K562 (cell line): ENCODE results near the gene DDR1. TPM values are rescaled to one million over a fixed set of nuclear protein-coding genes. Genes with fewer than 3 reads are reported as not detected.
A peak's percentile ranks its signal among the peaks of the same experiment; 100 is the strongest.

Experiments used
- ARID1B ChIP-seq: fragments of 450-650 bp; IDR thresholded peaks from 2 replicates; pipeline ENCODE4 v1.6.1; 2016; ENCODE audit warnings: antibody characterized with exemption, mild to moderate bottlenecking, inconsistent platforms
- CTCF ChIP-seq, 3 experiments: IDR thresholded peaks in 2 of 3; conservative IDR thresholded peaks in 1 of 3; 2 replicates each; pipeline ENCODE4 v1.5.1; 2011 to 2012; ENCODE audit warnings: low read length in 3 of 3, mild to moderate bottlenecking in 3 of 3, control low read depth in 2 of 3, improper control_type of control experiment in 1 of 3, inconsistent platforms in 1 of 3, low read depth in 1 of 3, mixed read lengths in 1 of 3, moderate library complexity in 1 of 3; ENCODE audit not compliant: insufficient read depth in 2 of 3
- HNRNPK ChIP-seq: fragments of 200-400 bp; formaldehyde crosslinking; IDR thresholded peaks from one replicate; pipeline ENCODE4 v1.6.1; 2018; ENCODE audit warnings: mild to moderate bottlenecking, low read depth, low read length; ENCODE audit not compliant: poor library complexity, severe bottlenecking
- JUN ChIP-seq, 2 experiments: sonication (generic) in 1 of 2; formaldehyde crosslinking in 1 of 2; IDR thresholded peaks; 2 replicates each; pipeline versions ENCODE4 v1.6.1 to v1.8.0; 2012 to 2022; ENCODE audit warnings: borderline replicate concordance in 2 of 2, mild to moderate bottlenecking in 2 of 2, improper control_type of control experiment in 1 of 2, low read depth in 1 of 2, low read length in 1 of 2, missing genetic modification reagents in 1 of 2
- POU5F1 ChIP-seq: fragments of 150-350 bp; IDR thresholded peaks from 2 replicates; pipeline ENCODE4 v1.6.1; 2014; ENCODE audit warnings: borderline replicate concordance, low read length, low read depth, mild to moderate bottlenecking; ENCODE audit not compliant: partially characterized antibody
- SREBF2 ChIP-seq: sonication (generic); formaldehyde crosslinking; IDR thresholded peaks from 2 replicates; pipeline ENCODE4 v1.4.0; 2020; ENCODE audit warnings: mild to moderate bottlenecking, missing genetic modification reagents
- TEAD1 ChIP-seq, 2 experiments: fragments of 450-650 bp in 1 of 2; sonication (generic) in 1 of 2; formaldehyde crosslinking; IDR thresholded peaks; 2 replicates each; pipeline versions ENCODE4 v1.4.0 to v1.8.0; 2020 to 2022; ENCODE audit warnings: mild to moderate bottlenecking in 2 of 2, missing genetic modification reagents in 1 of 2
- U2AF1 ChIP-seq: fragments of 200-400 bp; formaldehyde crosslinking; optimal IDR thresholded peaks from 2 replicates; pipeline ENCODE3; 2017; ENCODE audit warnings: mild to moderate bottlenecking, low read depth, low read length, moderate library complexity
- ZC3H11A ChIP-seq: IDR thresholded peaks from 2 replicates; pipeline ENCODE4 v1.6.1; 2012; ENCODE audit warnings: low read depth, low read length, improper control_type of control experiment
- ZFP36 ChIP-seq: fragments of 150-350 bp; IDR thresholded peaks from 2 replicates; pipeline ENCODE4 v1.6.1; 2018; ENCODE audit warnings: low read length, low read depth; ENCODE audit not compliant: partially characterized antibody
- ZNF507 ChIP-seq: conservative IDR thresholded peaks from 2 replicates; pipeline ENCODE4 v1.6.1; 2017; ENCODE audit warnings: missing genetic modification characterization, missing compliant biosample characterization
- polyA plus RNA-seq, 8 experiments: library from polyadenylated mRNA; depleted of rRNA in 4 of 8; stranded (reverse) in 5 of 8; unstranded in 3 of 8; fragments of >200 nt; fragmentation: Nextera tagmentation in 2 of 8; fragmentation: Illumina TruSeq in 1 of 8; extraction: Ambion mirVana in 2 of 8; extraction: Trizol in 1 of 8; gene quantifications; 2 replicates each; pipeline versions ENCODE4 v1.2.1 to v1.2.3, GENCODE V29; 2011 to 2014; ENCODE audit warnings: inconsistent platforms in 1 of 8, missing spikeins in 1 of 8
- total RNA-seq, 7 experiments: library from RNA; depleted of rRNA in 6 of 7; stranded (reverse); fragments of >200 nt in 6 of 7; fragmentation: Illumina TruSeq in 2 of 7; extraction: Trizol in 2 of 7; gene quantifications; 2 replicates each; pipeline versions ENCODE4 v1.2.1 to v1.2.3, GENCODE V29; 2011 to 2021; ENCODE audit warnings: low replicate concordance in 1 of 7
- TF ChIP-seq, protein P1 (sequence below): fragments of 250-450 bp; sonication (Bioruptor Pico); IDR thresholded peaks from 2 replicates; pipeline ENCODE4 v1.4.0; 2020; ENCODE audit warnings: mild to moderate bottlenecking, moderate library complexity
- TF ChIP-seq, protein P2 (sequence below): fragments of 250-450 bp; sonication (Bioruptor Pico); IDR thresholded peaks from 2 replicates; pipeline ENCODE4 v1.8.0; 2021; ENCODE audit warnings: moderate library complexity, mild to moderate bottlenecking, inconsistent platforms
- TF ChIP-seq, protein P3 (sequence below): sonication (generic); formaldehyde crosslinking; IDR thresholded peaks from 2 replicates; pipeline ENCODE4 v1.8.1; 2023; ENCODE audit warnings: mild to moderate bottlenecking, missing genetic modification reagents

Gene DDR1
- total and polyA plus RNA-seq, 9 of the 15 experiments (the other 6 are each of a cell fraction or from before 2014, with no cell fraction given), result 1.4 to 44.6 (median 12.2) TPM

DNA sequence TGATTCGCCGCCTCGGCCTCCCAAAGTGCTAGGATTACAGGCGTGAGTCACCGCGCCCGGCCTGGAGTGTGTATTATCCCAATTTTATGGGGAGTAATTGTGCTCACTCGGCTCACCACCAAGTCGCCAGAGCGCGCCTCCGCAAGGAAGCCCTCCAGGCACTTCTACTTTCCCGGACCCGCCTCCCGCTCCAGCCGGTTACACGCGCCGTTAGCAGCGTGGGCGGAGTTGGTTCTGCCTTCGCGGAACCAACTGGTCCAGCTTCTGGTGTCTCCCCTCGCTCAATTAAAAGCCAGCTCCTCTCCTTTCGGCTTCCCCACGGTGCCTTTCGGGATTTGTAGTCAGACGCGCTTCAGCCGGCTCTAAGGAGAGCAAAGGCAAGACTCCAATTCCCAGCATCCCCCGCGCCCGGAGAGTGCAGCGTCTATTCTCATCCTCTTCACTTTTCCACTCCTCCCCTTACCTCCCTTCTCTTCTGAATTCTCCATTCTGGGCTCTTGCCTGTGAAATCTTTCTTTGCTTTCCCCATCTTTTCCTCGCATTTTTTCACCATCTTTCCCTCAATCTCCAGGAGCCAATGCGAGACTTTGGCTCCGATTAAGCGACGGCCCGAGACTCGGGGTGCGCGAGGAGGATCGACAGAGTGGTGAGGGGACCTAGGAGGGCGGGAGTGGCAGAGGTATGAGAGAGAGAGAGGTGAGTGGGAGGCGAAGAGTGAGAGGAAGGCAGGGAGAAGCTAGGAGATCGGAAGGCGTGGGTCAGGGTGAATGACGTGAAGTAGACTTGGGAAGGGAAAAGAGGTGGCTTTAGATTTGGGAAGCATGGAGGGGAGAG, 23.7 kb downstream of the DDR1 start, which contains the start of gene GTF2H4 (continued):
- TF ChIP-seq, protein P1, sequence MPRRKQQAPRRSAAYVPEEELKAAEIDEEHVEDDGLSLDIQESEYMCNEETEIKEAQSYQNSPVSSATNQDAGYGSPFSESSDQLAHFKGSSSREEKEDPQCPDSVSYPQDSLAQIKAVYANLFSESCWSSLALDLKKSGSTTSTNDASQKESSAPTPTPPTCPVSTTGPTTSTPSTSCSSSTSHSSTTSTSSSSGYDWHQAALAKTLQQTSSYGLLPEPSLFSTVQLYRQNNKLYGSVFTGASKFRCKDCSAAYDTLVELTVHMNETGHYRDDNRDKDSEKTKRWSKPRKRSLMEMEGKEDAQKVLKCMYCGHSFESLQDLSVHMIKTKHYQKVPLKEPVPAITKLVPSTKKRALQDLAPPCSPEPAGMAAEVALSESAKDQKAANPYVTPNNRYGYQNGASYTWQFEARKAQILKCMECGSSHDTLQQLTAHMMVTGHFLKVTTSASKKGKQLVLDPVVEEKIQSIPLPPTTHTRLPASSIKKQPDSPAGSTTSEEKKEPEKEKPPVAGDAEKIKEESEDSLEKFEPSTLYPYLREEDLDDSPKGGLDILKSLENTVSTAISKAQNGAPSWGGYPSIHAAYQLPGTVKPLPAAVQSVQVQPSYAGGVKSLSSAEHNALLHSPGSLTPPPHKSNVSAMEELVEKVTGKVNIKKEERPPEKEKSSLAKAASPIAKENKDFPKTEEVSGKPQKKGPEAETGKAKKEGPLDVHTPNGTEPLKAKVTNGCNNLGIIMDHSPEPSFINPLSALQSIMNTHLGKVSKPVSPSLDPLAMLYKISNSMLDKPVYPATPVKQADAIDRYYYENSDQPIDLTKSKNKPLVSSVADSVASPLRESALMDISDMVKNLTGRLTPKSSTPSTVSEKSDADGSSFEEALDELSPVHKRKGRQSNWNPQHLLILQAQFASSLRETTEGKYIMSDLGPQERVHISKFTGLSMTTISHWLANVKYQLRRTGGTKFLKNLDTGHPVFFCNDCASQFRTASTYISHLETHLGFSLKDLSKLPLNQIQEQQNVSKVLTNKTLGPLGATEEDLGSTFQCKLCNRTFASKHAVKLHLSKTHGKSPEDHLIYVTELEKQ, result no peak; the same call in 1 of the 2 replicates
- TF ChIP-seq, protein P2, sequence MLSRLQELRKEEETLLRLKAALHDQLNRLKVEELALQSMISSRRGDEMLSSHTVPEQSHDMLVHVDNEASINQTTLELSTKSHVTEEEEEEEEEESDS (CRISPR knock-in tag), result no peak
- TF ChIP-seq POU5F1 (peak; percentile 88), CTCF (IDR thresholded peaks at IDR 0.05 in 2 of 3, conservative IDR thresholded peaks at IDR 0.05 in 1 of 3; ENCODE audit: insufficient read depth in 2 of 3, low read depth in 1 of 3, low read length in 3 of 3) (no peak; a peak in 1 of 6 replicates), TEAD1 (CRISPR knock-in tag; IDR thresholded peaks at IDR 0.05) (peak; percentile 71 to 94; a peak in 2 of 4 replicates), ZC3H11A (peak; percentile 72), ZFP36 (peak; percentile 99), SREBF2 (CRISPR knock-in tag) (no peak), ZNF507 (no peak), ARID1B (peak; percentile 73), HNRNPK (no peak), JUN (IDR thresholded peaks at IDR 0.05; ENCODE audit: borderline replicate concordance, low read depth, low read length) (peak; percentile 38; the same call in 1 of the 2 replicates), JUN (CRISPR knock-in tag; IDR thresholded peaks at IDR 0.05; ENCODE audit: borderline replicate concordance) (0 out of 2 replicates have a peak, but pooled peaks have one; percentile 75), U2AF1 (no peak)
- TF ChIP-seq, protein P3, sequence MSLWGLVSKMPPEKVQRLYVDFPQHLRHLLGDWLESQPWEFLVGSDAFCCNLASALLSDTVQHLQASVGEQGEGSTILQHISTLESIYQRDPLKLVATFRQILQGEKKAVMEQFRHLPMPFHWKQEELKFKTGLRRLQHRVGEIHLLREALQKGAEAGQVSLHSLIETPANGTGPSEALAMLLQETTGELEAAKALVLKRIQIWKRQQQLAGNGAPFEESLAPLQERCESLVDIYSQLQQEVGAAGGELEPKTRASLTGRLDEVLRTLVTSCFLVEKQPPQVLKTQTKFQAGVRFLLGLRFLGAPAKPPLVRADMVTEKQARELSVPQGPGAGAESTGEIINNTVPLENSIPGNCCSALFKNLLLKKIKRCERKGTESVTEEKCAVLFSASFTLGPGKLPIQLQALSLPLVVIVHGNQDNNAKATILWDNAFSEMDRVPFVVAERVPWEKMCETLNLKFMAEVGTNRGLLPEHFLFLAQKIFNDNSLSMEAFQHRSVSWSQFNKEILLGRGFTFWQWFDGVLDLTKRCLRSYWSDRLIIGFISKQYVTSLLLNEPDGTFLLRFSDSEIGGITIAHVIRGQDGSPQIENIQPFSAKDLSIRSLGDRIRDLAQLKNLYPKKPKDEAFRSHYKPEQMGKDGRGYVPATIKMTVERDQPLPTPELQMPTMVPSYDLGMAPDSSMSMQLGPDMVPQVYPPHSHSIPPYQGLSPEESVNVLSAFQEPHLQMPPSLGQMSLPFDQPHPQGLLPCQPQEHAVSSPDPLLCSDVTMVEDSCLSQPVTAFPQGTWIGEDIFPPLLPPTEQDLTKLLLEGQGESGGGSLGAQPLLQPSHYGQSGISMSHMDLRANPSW (CRISPR knock-in tag), result 0 out of 2 replicates have a peak, but pooled peaks have one; percentile 31
